GM21515 (cell line): ENCODE measurements around the gene NFIB.
A peak's percentile ranks its signal among the peaks of the same experiment; 100 is the strongest.

Source experiments
- ATAC-seq: cut with Tn5 transposase; IDR thresholded peaks from one replicate; pipeline ENCODE4 v1.9.1; 2021; ENCODE audit not compliant: unreplicated experiment

Gene NFIB

GRCh38 chr9:14345354-14346230 lies 31.7 kb upstream of the NFIB start:
- ATAC-seq = no peak

GRCh38 chr9:14344941-14345353 lies 31.0 kb upstream of the NFIB start:
- no peak for ATAC-seq

GRCh38 chr9:14344053-14344524 lies 30.1 kb upstream of the NFIB start:
- no peak for ATAC-seq

- no peak for ATAC-seq
Measured at GRCh38 chr9:14343261-14344031, 29.5 kb upstream of the NFIB start.

- ATAC-seq = no peak
Measured at GRCh38 chr9:14342736-14343135, 28.8 kb upstream of the NFIB start.

- no peak for ATAC-seq
Measured at GRCh38 chr9:14341437-14342122, 27.6 kb upstream of the NFIB start.

GRCh38 chr9:14340994-14341393 lies 27.1 kb upstream of the NFIB start:
- no peak for ATAC-seq

GRCh38 chr9:14340219-14340873 lies 26.4 kb upstream of the NFIB start:
- no peak for ATAC-seq

GRCh38 chr9:14339746-14340145 lies 25.8 kb upstream of the NFIB start:
- no peak for ATAC-seq

- ATAC-seq = no peak
Measured at GRCh38 chr9:14337615-14338014, 23.7 kb upstream of the NFIB start.

- ATAC-seq = no peak
Measured at GRCh38 chr9:14336244-14336643, 22.3 kb upstream of the NFIB start.

- no peak for ATAC-seq
Measured at GRCh38 chr9:14331120-14331519, 17.2 kb upstream of the NFIB start.

GRCh38 chr9:14327036-14327435 lies 13.1 kb upstream of the NFIB start:
- ATAC-seq = no peak

GRCh38 chr9:14326264-14326826 lies 12.4 kb upstream of the NFIB start:
- no peak for ATAC-seq

- ATAC-seq = no peak
Measured at GRCh38 chr9:14325147-14325546, 11.2 kb upstream of the NFIB start.

- ATAC-seq = no peak
Measured at GRCh38 chr9:14323985-14324650, 10.2 kb upstream of the NFIB start.

- ATAC-seq = peak; percentile 3
Measured at GRCh38 chr9:14323083-14323971, 9.4 kb upstream of the NFIB start.

- peak; percentile 88 for ATAC-seq
Measured at GRCh38 chr9:14322211-14323082, 8.5 kb upstream of the NFIB start.
